Measurements from ENCODE around the gene TRIM50. TPM values are rescaled to one million over a fixed set of nuclear protein-coding genes. Genes with fewer than 3 reads are reported as not detected.
"Not testable (repeated sequence)": the region's sequence is repeated elsewhere in the genome, so short reads cannot be mapped to it uniquely, and the experiment has no call there.

The TRIM50 gene
- total RNA-seq, 1 donor from 2014 or later = not detected

DNA sequence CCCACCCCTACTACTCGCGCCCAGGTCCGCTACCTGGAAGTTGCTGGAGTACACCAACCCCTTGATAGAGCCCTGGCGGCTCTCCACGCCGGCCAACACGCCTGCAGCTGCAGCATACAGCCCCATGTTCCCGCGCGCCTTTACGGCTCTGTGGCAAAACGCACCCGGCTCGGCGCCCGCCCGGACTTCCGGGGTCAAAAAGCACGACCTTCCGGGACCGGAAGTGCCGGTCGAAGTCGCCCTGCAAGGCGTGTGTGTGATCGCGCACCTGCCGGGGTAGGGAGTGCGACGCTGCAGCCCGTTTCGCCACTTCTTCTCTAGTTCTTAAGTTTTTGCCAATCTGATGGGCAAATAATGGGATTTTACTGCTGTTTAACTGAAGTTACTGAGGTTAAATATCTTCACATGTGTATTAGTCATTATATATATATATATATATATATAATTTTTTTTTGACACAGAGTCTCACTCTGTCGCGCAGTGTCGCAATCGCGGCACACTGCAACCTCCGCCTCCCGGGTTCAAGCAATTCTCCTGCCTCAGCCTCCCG lies 19.1 kb downstream of the TRIM50 start, which contains the start of gene NSUN5:
NSUN5 (minus strand) TSS at position 162 of the 550 bp plus-strand sequence; CDS start at position 126, 36 bp downstream.
- TF ChIP-seq, protein P1, sequence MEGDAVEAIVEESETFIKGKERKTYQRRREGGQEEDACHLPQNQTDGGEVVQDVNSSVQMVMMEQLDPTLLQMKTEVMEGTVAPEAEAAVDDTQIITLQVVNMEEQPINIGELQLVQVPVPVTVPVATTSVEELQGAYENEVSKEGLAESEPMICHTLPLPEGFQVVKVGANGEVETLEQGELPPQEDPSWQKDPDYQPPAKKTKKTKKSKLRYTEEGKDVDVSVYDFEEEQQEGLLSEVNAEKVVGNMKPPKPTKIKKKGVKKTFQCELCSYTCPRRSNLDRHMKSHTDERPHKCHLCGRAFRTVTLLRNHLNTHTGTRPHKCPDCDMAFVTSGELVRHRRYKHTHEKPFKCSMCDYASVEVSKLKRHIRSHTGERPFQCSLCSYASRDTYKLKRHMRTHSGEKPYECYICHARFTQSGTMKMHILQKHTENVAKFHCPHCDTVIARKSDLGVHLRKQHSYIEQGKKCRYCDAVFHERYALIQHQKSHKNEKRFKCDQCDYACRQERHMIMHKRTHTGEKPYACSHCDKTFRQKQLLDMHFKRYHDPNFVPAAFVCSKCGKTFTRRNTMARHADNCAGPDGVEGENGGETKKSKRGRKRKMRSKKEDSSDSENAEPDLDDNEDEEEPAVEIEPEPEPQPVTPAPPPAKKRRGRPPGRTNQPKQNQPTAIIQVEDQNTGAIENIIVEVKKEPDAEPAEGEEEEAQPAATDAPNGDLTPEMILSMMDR (IDR thresholded peaks at IDR 0.05; ENCODE audit: insufficient read depth, low read length, severe bottlenecking) = no peak
- peak; percentile 38 for DNase-seq (ENCODE audit: low read depth)
- H3K4me3 ChIP-seq (ENCODE audit: low read depth, low read length) = peak within 1 kb of the TSS; percentile 70
- peaks cover 6% of the 10 kb centered on the region for H3K36me3 ChIP-seq (ENCODE audit: control insufficient read depth, insufficient read depth, low read length)
- no peaks in the 10 kb centered on the region for H3K27me3 ChIP-seq (ENCODE audit: control insufficient read depth, insufficient read depth, low read length)
- no peak for FAIRE-seq

GRCh38 chr7:73308074-73308664 lies 19.7 kb downstream of the TRIM50 start:
- peak; percentile 10 for DNase-seq (ENCODE audit: low read depth)
- Histone ChIP-seq H3K36me3 (ENCODE audit: control insufficient read depth, insufficient read depth, low read length) (peaks cover 6% of the 10 kb centered on the region), H3K27me3 (ENCODE audit: control insufficient read depth, insufficient read depth, low read length) (no peaks in the 10 kb centered on the region), H3K4me3 (ENCODE audit: low read depth, low read length) (peak overlapping the region; percentile 70)
- no peak for FAIRE-seq
- TF ChIP-seq, protein P1 (IDR thresholded peaks at IDR 0.05; ENCODE audit: insufficient read depth, low read length, severe bottlenecking) = no peak

GRCh38 chr7:73307436-73307835 lies 20.4 kb downstream of the TRIM50 start:
- FAIRE-seq (no peak), DNase-seq (ENCODE audit: low read depth) (no peak)
- TF ChIP-seq, protein P1 (IDR thresholded peaks at IDR 0.05; ENCODE audit: insufficient read depth, low read length, severe bottlenecking) = no peak
- Histone ChIP-seq H3K36me3 (ENCODE audit: control insufficient read depth, insufficient read depth, low read length) (peaks cover 6% of the 10 kb centered on the region), H3K4me3 (ENCODE audit: low read depth, low read length) (no peak overlapping the region), H3K27me3 (ENCODE audit: control insufficient read depth, insufficient read depth, low read length) (no peaks in the 10 kb centered on the region)

DNA sequence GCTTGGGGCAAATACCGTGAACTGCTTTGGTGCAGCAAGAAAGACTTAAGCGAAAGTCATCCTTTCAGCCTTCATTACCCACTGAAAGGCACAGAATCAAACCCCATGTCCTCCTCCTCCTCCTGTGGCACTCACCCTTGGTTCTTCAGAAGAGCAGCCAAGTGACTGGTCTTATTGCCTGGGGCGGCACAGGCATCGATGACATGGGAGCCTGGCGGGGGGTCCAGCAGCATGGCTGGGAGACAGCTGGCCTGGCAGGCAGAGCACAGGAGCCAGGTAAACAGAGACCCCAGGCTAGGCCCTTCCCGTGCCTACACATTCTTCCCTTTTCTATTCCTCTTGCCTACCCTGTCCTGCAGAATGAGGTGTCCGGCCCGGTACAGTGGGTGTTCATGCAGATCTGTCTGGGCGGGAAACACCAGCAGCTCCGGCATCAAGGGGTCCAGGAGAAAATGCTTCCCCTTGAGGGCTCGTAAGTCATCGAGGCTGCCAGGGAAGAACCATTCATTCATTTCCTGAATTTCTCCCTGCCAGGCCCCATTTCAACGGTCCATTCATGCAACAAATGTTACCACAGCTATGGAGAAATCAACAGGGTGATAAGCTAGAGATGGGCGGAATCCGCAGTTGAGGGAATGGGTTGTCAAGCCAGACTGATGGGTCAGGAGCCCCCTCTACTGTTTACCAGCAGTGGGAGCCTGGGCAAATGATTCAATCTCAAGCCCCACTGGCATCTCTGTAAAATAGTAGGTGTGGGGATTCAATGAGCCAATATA lies 23.1 kb downstream of the TRIM50 start:
- not testable (repeated sequence) for H3K27me3 ChIP-seq (ENCODE audit: control insufficient read depth, insufficient read depth, low read length); DNase-seq (ENCODE audit: low read depth); FAIRE-seq; H3K4me3 ChIP-seq (ENCODE audit: low read depth, low read length); H3K36me3 ChIP-seq (ENCODE audit: control insufficient read depth, insufficient read depth, low read length)

DNA sequence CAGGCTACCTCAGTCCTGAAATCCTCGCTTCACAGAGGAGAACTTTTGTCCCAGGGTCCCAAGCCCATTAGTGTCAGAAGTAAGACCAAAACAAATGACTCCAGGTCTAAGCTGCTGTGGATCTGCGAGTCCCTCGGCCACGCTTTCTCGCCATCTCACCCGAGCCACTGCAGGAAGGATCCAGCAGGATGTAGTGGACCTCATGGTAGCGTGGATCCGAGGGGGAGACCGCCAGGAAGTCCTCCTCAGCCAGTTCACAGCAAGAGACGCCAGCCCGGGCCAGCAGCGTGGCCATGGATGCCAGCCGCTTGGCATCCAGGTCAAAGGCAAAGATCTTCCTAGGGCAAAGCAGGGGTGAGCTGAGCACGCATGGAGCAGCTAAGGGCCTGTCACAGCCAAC lies 23.8 kb downstream of the TRIM50 start:
- TF ChIP-seq, protein P1 (IDR thresholded peaks at IDR 0.05; ENCODE audit: insufficient read depth, low read length, severe bottlenecking) = no peak
- no peak overlapping the region for H3K4me3 ChIP-seq (ENCODE audit: low read depth, low read length)
- H3K27me3 ChIP-seq (ENCODE audit: control insufficient read depth, insufficient read depth, low read length) = no peaks in the 10 kb centered on the region
- FAIRE-seq (no peak), DNase-seq (ENCODE audit: low read depth) (no peak)
- H3K36me3 ChIP-seq (ENCODE audit: control insufficient read depth, insufficient read depth, low read length) = peaks cover 6% of the 10 kb centered on the region

DNA sequence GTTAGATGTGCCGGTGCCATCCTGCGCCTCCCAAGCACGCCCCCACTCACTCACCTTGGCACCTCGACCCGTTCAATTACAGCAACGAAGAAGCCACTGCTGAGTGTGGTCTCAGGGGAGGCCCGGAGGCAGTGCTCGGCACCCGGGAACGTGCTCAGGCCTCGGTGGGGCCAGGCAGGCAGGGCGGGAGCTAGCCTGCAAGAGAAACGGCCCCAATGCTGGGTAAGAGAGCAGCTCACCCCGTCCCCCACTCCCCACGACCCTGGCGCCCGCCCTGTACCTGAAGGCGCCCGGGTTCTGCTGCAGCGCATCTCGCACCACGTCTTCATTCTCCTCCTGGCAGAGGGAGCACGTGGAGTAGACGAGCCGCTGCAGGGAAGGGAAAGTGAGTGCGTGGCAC lies 24.3 kb downstream of the TRIM50 start:
- TF ChIP-seq, protein P1 (IDR thresholded peaks at IDR 0.05; ENCODE audit: insufficient read depth, low read length, severe bottlenecking) = no peak
- no peak for DNase-seq (ENCODE audit: low read depth)
- no peak for FAIRE-seq
- Histone ChIP-seq H3K36me3 (ENCODE audit: control insufficient read depth, insufficient read depth, low read length) (peaks cover 6% of the 10 kb centered on the region), H3K4me3 (ENCODE audit: low read depth, low read length) (no peak overlapping the region), H3K27me3 (ENCODE audit: control insufficient read depth, insufficient read depth, low read length) (no peaks in the 10 kb centered on the region)

DNA sequence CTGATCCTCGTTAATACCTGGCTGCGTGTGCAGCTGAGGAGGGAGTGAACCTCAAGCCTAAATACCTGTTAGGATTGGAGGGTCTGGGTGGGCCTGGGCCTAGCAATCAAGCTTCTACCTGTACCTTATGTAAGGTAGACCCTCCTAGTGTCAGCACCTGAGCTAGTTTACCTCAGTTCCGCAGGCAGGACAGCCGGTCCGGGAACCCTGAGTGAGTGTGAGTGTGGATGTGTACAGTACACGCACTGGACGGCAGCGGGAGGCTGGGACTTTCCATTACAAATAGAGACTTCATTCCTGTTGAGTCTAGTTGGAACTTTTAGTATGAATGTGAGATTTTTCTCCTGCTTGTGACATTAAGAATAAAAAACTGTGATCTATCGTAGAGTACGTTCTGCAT lies 25.0 kb downstream of the TRIM50 start:
- FAIRE-seq; H3K27me3 ChIP-seq (ENCODE audit: control insufficient read depth, insufficient read depth, low read length); H3K36me3 ChIP-seq (ENCODE audit: control insufficient read depth, insufficient read depth, low read length); H3K4me3 ChIP-seq (ENCODE audit: low read depth, low read length); DNase-seq (ENCODE audit: low read depth): not testable (repeated sequence)

- H3K4me3 ChIP-seq (ENCODE audit: low read depth, low read length); H3K27me3 ChIP-seq (ENCODE audit: control insufficient read depth, insufficient read depth, low read length); FAIRE-seq; DNase-seq (ENCODE audit: low read depth); H3K36me3 ChIP-seq (ENCODE audit: control insufficient read depth, insufficient read depth, low read length): not testable (repeated sequence)
Measured at GRCh38 chr7:73301108-73301507, 26.8 kb downstream of the TRIM50 start.

- H3K4me3 ChIP-seq (ENCODE audit: low read depth, low read length); DNase-seq (ENCODE audit: low read depth); FAIRE-seq; H3K36me3 ChIP-seq (ENCODE audit: control insufficient read depth, insufficient read depth, low read length); H3K27me3 ChIP-seq (ENCODE audit: control insufficient read depth, insufficient read depth, low read length): not testable (repeated sequence)
Measured at GRCh38 chr7:73299812-73300211, 28.1 kb downstream of the TRIM50 start.

Data from bronchial epithelial cell (primary cell).